Sigmoid colon (tissue), 4 donors: ENCODE results near the gene TCERG1.

ENCODE experiments used
- POLR2A ChIP-seq, 2 donors: fragments of 450-650 bp; IDR thresholded peaks; one replicate each; pipeline ENCODE4 v1.6.1; 2016; ENCODE audit warnings: antibody characterized with exemption in 2 of 2, mild to moderate bottlenecking in 2 of 2, moderate library complexity in 2 of 2
- POLR2AphosphoS5 ChIP-seq, 4 donors: sonication (generic); formaldehyde crosslinking; IDR thresholded peaks; one replicate each; pipeline ENCODE4 v1.6.1; 2017; ENCODE audit warnings: antibody characterized with exemption in 4 of 4

- no peak for TF ChIP-seq POLR2AphosphoS5 (IDR thresholded peaks at IDR 0.05)
- TF ChIP-seq POLR2A (IDR thresholded peaks at IDR 0.05), result no peak
These were observed 20.6 kb downstream of the TCERG1 start for GRCh38 chr5:146467760-146468159.
